IMR-90 (cell line): ENCODE data around the gene AGO3. TPM values are rescaled to one million over a fixed set of nuclear protein-coding genes. Genes with fewer than 3 reads are reported as not detected.

Experiments used
- ATAC-seq: fragments of 200-7000 bp; cut with Tn5 transposase; 2 replicates; pipeline ENCODE4 v1.9.1; 2020; ENCODE audit warnings: low read depth, mild to moderate bottlenecking, moderate library complexity
- BruUV-seq: library from RNA; stranded (reverse); fragments of 400-500 nt; replicated peaks from 2 replicates; lab custom pipeline; 2021; lab: Mats Ljungman, UMichigan
- CTCF ChIA-PET: fragments of 300-600 bp; formaldehyde crosslinking; extraction: SDS; loops from one replicate; lab custom pipeline; 2021; ENCODE audit warnings: antibody characterized with exemption; lab: Yijun Ruan, JAX
- POLR2A ChIA-PET: fragments of 300-600 bp; sonication (Branson Sonifier 250); formaldehyde crosslinking; loops from one replicate; lab custom pipeline; 2022; ENCODE audit warnings: antibody characterized with exemption; ENCODE audit not compliant: unreplicated experiment; lab: Charles Lee
- DNase-seq: peaks from one replicate; pipeline ENCODE4 v3.0.0; 2013
- H2AFZ ChIP-seq: replicated peaks from 2 replicates; pipeline ENCODE3; 2013; ENCODE audit warnings: low read length, mild to moderate bottlenecking; ENCODE audit not compliant: poor library complexity
- H2AK5ac ChIP-seq: 2 replicates; pipeline ENCODE4 v1.6.1; 2013; ENCODE audit warnings: low read depth, low read length, inconsistent platforms
- H2AK9ac ChIP-seq: replicated peaks from 2 replicates; pipeline ENCODE3; 2013; ENCODE audit warnings: mild to moderate bottlenecking, low read depth, low read length, moderate library complexity; ENCODE audit not compliant: poor library complexity
- H2BK120ac ChIP-seq: 2 replicates; pipeline ENCODE4 v1.6.1; 2013; ENCODE audit warnings: low read depth, low read length, inconsistent platforms
- H2BK15ac ChIP-seq: 3 replicates; pipeline ENCODE4 v1.6.1; 2013; ENCODE audit warnings: low read depth, low read length, inconsistent platforms
- H2BK20ac ChIP-seq: 2 replicates; pipeline ENCODE4 v1.6.1; 2013; ENCODE audit warnings: low read depth, mild to moderate bottlenecking, inconsistent platforms, low read length, moderate library complexity
- H2BK5ac ChIP-seq: 2 replicates; pipeline ENCODE4 v1.6.1; 2013; ENCODE audit warnings: mild to moderate bottlenecking, low read depth, low read length, inconsistent platforms; ENCODE audit not compliant: poor library complexity, severe bottlenecking
- H3K14ac ChIP-seq: replicated peaks from 2 replicates; pipeline ENCODE4 v1.6.1; 2013; ENCODE audit warnings: low read depth, low read length, inconsistent platforms
- H3K18ac ChIP-seq: 2 replicates; pipeline ENCODE4 v1.6.1; 2013; ENCODE audit warnings: low read depth, low read length, control low read depth
- H3K23ac ChIP-seq: 2 replicates; pipeline ENCODE4 v1.6.1; 2013; ENCODE audit warnings: low read depth, low read length, inconsistent platforms
- H3K27ac ChIP-seq: 2 replicates; pipeline ENCODE4 v1.5.1; 2013; ENCODE audit warnings: mild to moderate bottlenecking, control low read depth, low read length; ENCODE audit not compliant: insufficient read depth
- H3K27me3 ChIP-seq: 2 replicates; pipeline ENCODE4 v1.6.1; 2013; ENCODE audit warnings: low read length; ENCODE audit not compliant: control insufficient read depth, insufficient read depth
- H3K36me3 ChIP-seq: 2 replicates; pipeline ENCODE4 v1.6.1; 2013; ENCODE audit warnings: low read length, mixed read lengths; ENCODE audit not compliant: control insufficient read depth, insufficient read depth
- H3K4ac ChIP-seq: 2 replicates; pipeline ENCODE4 v1.6.1; 2013; ENCODE audit warnings: low read depth, low read length, inconsistent platforms
- H3K4me1 ChIP-seq: 2 replicates; pipeline ENCODE4 v1.6.1; 2013; ENCODE audit warnings: low read length, mixed read lengths; ENCODE audit not compliant: control insufficient read depth, insufficient read depth
- H3K4me2 ChIP-seq: 2 replicates; pipeline ENCODE4 v1.6.1; 2013; ENCODE audit warnings: low read depth, mild to moderate bottlenecking, control low read depth, low read length, moderate library complexity
- H3K4me3 ChIP-seq: 2 replicates; pipeline ENCODE4 v1.5.1; 2013; ENCODE audit warnings: low read depth, mild to moderate bottlenecking, control low read depth, low read length, moderate library complexity; ENCODE audit not compliant: insufficient read depth
- H3K56ac ChIP-seq: 2 replicates; pipeline ENCODE4 v1.6.1; 2013; ENCODE audit warnings: low read length, inconsistent platforms; ENCODE audit not compliant: insufficient read depth; ENCODE audit errors: extremely low read depth
- H3K79me1 ChIP-seq, 2 experiments: 2 replicates each; pipeline ENCODE4 v1.6.1; 2013; ENCODE audit warnings: low read length in 2 of 2, inconsistent platforms in 1 of 2, low read depth in 1 of 2
- H3K9ac ChIP-seq: 2 replicates; pipeline ENCODE4 v1.6.1; 2013; ENCODE audit warnings: low read depth, low read length, control low read depth
- H3K9me1 ChIP-seq: 2 replicates; pipeline ENCODE4 v1.6.1; 2013; ENCODE audit warnings: low read length, inconsistent platforms; ENCODE audit not compliant: insufficient read depth
- H3K9me3 ChIP-seq: 2 replicates; pipeline ENCODE4 v1.6.1; 2013; ENCODE audit warnings: low read length; ENCODE audit not compliant: control insufficient read depth, insufficient read depth
- H4K20me1 ChIP-seq: 2 replicates; pipeline ENCODE4 v1.6.1; 2013; ENCODE audit warnings: low read length, inconsistent platforms; ENCODE audit not compliant: insufficient read depth
- H4K5ac ChIP-seq: 2 replicates; pipeline ENCODE4 v1.6.1; 2013; ENCODE audit warnings: mild to moderate bottlenecking, low read depth, low read length, control low read depth
- H4K8ac ChIP-seq, 2 experiments: 2 replicates each; pipeline ENCODE4 v1.6.1; 2013; ENCODE audit warnings: low read depth in 2 of 2, low read length in 2 of 2, control low read depth in 1 of 2, inconsistent platforms in 1 of 2
- H4K91ac ChIP-seq: 2 replicates; pipeline ENCODE4 v1.6.1; 2013; ENCODE audit warnings: low read depth, low read length, inconsistent platforms; ENCODE audit not compliant: insufficient read depth
- BHLHE40 ChIP-seq: fragments of 150-350 bp; IDR thresholded peaks from 2 replicates; pipeline ENCODE4 v1.6.1; 2016; ENCODE audit warnings: mild to moderate bottlenecking, low read depth, low read length
- CEBPB ChIP-seq: IDR thresholded peaks from 2 replicates; pipeline ENCODE4 v1.6.1; 2012; ENCODE audit warnings: low read depth, low read length, improper control_type of control experiment
- CHD1 ChIP-seq: IDR thresholded peaks from 2 replicates; pipeline ENCODE4 v1.6.1; 2012; ENCODE audit warnings: low read depth, low read length, improper control_type of control experiment
- FOS ChIP-seq: fragments of 150-350 bp; IDR thresholded peaks from 2 replicates; pipeline ENCODE4 v1.6.1; 2016; ENCODE audit warnings: low read depth, low read length
- MAFK ChIP-seq: IDR thresholded peaks from 2 replicates; pipeline ENCODE4 v1.6.1; 2012; ENCODE audit warnings: low read depth, low read length, improper control_type of control experiment
- MAZ ChIP-seq: IDR thresholded peaks from 2 replicates; pipeline ENCODE4 v1.6.1; 2012; ENCODE audit warnings: low read depth, mild to moderate bottlenecking, low read length, improper control_type of control experiment, moderate library complexity, borderline replicate concordance
- MXI1 ChIP-seq: IDR thresholded peaks from 2 replicates; pipeline ENCODE4 v1.6.1; 2012; ENCODE audit warnings: low read depth, mild to moderate bottlenecking, low read length, moderate library complexity, borderline replicate concordance
- NFE2L2 ChIP-seq: fragments of 150-350 bp; IDR thresholded peaks from 2 replicates; pipeline ENCODE4 v1.6.1; 2016; ENCODE audit warnings: low read depth, mild to moderate bottlenecking, low read length
- POLR2A ChIP-seq: IDR thresholded peaks from 2 replicates; pipeline ENCODE4 v1.6.1; 2012; ENCODE audit warnings: mild to moderate bottlenecking, low read depth, low read length
- RAD21 ChIP-seq: IDR thresholded peaks from 2 replicates; pipeline ENCODE4 v1.6.1; 2012; ENCODE audit warnings: low read length, improper control_type of control experiment
- RCOR1 ChIP-seq: IDR thresholded peaks from 2 replicates; pipeline ENCODE4 v1.6.1; 2012; ENCODE audit warnings: mild to moderate bottlenecking, low read length, improper control_type of control experiment; ENCODE audit not compliant: insufficient replicate concordance
- RFX5 ChIP-seq: IDR thresholded peaks from 2 replicates; pipeline ENCODE4 v1.8.0; 2012; ENCODE audit warnings: low read depth, mild to moderate bottlenecking, low read length, moderate library complexity
- SMC3 ChIP-seq: fragments of 150-350 bp; IDR thresholded peaks from 2 replicates; pipeline ENCODE4 v1.6.1; 2016; ENCODE audit warnings: low read depth, mild to moderate bottlenecking, antibody characterized with exemption, low read length, moderate library complexity
- dilution Hi-C: fragments of 300-500 bp; cut with HindIII; formaldehyde crosslinking; loops from one replicate; pipeline ENCODE4 v1.14.3; 2018; ENCODE audit warnings: low sequenced_read_pairs; ENCODE audit not compliant: unreplicated experiment
- in situ Hi-C: fragments of 300-500 bp; cut with MboI; formaldehyde crosslinking; loops from 3 replicates; pipeline ENCODE4 v1.14.3; 2019; ENCODE audit warnings: low sequenced_read_pairs, inconsistent platforms, mixed read lengths
- intact Hi-C: fragments of 100-400 bp; cut with micrococcal nuclease; formaldehyde crosslinking; loops from 2 replicates; pipeline ENCODE4 v1.10.0; 2022
- polyA plus RNA-seq, 3 experiments: library from polyadenylated mRNA; depleted of rRNA; stranded (reverse); fragments of >200 nt; gene quantifications; 2 replicates each; pipeline ENCODE4 v1.2.3, GENCODE V29; 2012; ENCODE audit warnings: low replicate concordance in 1 of 3
- total RNA-seq: library from RNA; depleted of rRNA; stranded (reverse); fragments of >200 nt; gene quantifications from 2 replicates; pipeline ENCODE4 v1.2.3, GENCODE V29; 2012
- TF ChIP-seq, protein P1 (sequence below): conservative IDR thresholded peaks from 2 replicates; pipeline ENCODE4 v1.5.1; 2012; ENCODE audit warnings: mild to moderate bottlenecking, low read depth, low read length, improper control_type of control experiment
- TF ChIP-seq, protein P2 (sequence below): fragments of 150-350 bp; IDR thresholded peaks from 2 replicates; pipeline ENCODE4 v1.6.1; 2016; ENCODE audit warnings: low read depth, mild to moderate bottlenecking, low read length, moderate library complexity, borderline replicate concordance
- TF ChIP-seq, protein P3 (sequence below): fragments of 150-350 bp; IDR thresholded peaks from 2 replicates; pipeline ENCODE4 v1.6.1; 2017; ENCODE audit warnings: mild to moderate bottlenecking, antibody characterized with exemption, low read length, low read depth

The AGO3 gene
- total and polyA plus RNA-seq, 2 of the 4 experiments (the other 2 are of a cell fraction): 8.9 to 25.6 TPM

DNA sequence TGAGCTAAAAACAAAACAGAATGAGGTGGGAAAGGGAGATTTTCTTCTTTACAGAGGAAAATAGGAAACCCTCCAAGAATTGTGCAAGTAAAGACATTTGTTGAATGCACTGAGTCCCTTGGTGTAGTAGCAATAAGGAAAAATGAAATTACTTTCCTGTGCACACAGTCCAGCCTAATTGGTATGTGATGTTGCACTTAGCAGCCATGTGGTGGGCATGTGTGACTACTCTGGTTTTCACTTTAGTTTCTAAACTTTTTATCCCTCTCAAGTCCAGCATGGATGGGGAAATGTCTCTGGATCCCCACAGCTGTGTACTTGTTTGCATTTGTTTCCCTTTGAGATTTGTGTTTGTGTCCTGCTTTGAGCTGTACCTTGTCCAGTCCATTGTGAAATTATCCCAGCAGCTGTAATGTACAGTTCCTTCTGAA lies 7.1 kb upstream of the AGO3 start:
- DNase-seq (no peak), ATAC-seq (no peak)
- Histone ChIP-seq H2AK9ac (no peak overlapping the region), H3K9me1 (0 out of 2 replicates have a peak, but pooled peaks cover 3% of the 10 kb centered on the region), H4K20me1 (no peaks in the 10 kb centered on the region), H3K18ac (no peak overlapping the region), H2BK15ac (no peak overlapping the region), H3K36me3 (peaks cover 16% of the 10 kb centered on the region), H3K9ac (no peak overlapping the region), H3K27ac (no peak overlapping the region), H3K4me3 (no peak overlapping the region), H4K91ac (no peak overlapping the region), H2BK120ac (no peak overlapping the region), H3K79me1 (no peaks in the 10 kb centered on the region), H3K4ac (no peak overlapping the region), H2AFZ (no peak overlapping the region), H2BK5ac (no peak overlapping the region), H4K5ac (no peak overlapping the region), H4K8ac (no peak overlapping the region), H3K56ac (no peak overlapping the region), H2BK20ac (no peak overlapping the region), H3K27me3 (no peaks in the 10 kb centered on the region), H3K9me3 (no peaks in the 10 kb centered on the region), H3K23ac (no peak overlapping the region), H2AK5ac (no peak overlapping the region), H3K14ac (no peak overlapping the region), H3K4me1 (no peaks in the 10 kb centered on the region), H3K4me2 (no peak overlapping the region)
- ChIA-PET POLR2A (no interaction called here), CTCF (no interaction called here)
- TF ChIP-seq, protein P1, sequence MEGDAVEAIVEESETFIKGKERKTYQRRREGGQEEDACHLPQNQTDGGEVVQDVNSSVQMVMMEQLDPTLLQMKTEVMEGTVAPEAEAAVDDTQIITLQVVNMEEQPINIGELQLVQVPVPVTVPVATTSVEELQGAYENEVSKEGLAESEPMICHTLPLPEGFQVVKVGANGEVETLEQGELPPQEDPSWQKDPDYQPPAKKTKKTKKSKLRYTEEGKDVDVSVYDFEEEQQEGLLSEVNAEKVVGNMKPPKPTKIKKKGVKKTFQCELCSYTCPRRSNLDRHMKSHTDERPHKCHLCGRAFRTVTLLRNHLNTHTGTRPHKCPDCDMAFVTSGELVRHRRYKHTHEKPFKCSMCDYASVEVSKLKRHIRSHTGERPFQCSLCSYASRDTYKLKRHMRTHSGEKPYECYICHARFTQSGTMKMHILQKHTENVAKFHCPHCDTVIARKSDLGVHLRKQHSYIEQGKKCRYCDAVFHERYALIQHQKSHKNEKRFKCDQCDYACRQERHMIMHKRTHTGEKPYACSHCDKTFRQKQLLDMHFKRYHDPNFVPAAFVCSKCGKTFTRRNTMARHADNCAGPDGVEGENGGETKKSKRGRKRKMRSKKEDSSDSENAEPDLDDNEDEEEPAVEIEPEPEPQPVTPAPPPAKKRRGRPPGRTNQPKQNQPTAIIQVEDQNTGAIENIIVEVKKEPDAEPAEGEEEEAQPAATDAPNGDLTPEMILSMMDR: no peak
- TF ChIP-seq NFE2L2 (no peak), MAZ (no peak), RFX5 (no peak), FOS (no peak), BHLHE40 (no peak), SMC3 (no peak), RAD21 (no peak), CHD1 (no peak), CEBPB (no peak), MAFK (no peak), RCOR1 (no peak), MXI1 (no peak), POLR2A (no peak)
- TF ChIP-seq, protein P2, sequence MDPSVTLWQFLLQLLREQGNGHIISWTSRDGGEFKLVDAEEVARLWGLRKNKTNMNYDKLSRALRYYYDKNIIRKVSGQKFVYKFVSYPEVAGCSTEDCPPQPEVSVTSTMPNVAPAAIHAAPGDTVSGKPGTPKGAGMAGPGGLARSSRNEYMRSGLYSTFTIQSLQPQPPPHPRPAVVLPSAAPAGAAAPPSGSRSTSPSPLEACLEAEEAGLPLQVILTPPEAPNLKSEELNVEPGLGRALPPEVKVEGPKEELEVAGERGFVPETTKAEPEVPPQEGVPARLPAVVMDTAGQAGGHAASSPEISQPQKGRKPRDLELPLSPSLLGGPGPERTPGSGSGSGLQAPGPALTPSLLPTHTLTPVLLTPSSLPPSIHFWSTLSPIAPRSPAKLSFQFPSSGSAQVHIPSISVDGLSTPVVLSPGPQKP: no peak
- TF ChIP-seq, protein P3, sequence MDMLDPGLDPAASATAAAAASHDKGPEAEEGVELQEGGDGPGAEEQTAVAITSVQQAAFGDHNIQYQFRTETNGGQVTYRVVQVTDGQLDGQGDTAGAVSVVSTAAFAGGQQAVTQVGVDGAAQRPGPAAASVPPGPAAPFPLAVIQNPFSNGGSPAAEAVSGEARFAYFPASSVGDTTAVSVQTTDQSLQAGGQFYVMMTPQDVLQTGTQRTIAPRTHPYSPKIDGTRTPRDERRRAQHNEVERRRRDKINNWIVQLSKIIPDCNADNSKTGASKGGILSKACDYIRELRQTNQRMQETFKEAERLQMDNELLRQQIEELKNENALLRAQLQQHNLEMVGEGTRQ: no peak
- intact Hi-C loops: no loop called here
- dilution Hi-C loops: no loop called here
- BruUV-seq: no TSS peak
- in situ Hi-C loops: no loop called here
